GM12891 (cell line): ENCODE data around the gene COLGALT1.

Experiments
- PAX5 ChIP-seq: IDR thresholded peaks from 2 replicates; pipeline ENCODE4 v1.6.1; 2011; ENCODE audit warnings: low read length, moderate library complexity, mild to moderate bottlenecking; ENCODE audit not compliant: insufficient read depth, severe bottlenecking
- POLR2A ChIP-seq: IDR thresholded peaks from 2 replicates; pipeline ENCODE4 v1.6.1; 2011; ENCODE audit warnings: low read depth, low read length, control low read depth
- POLR2AphosphoS5 ChIP-seq: IDR thresholded peaks from 2 replicates; pipeline ENCODE4 v1.6.1; 2011; ENCODE audit warnings: low read depth, low read length, control low read depth
- SPI1 ChIP-seq: IDR thresholded peaks from 2 replicates; pipeline ENCODE4 v1.6.1; 2011; ENCODE audit warnings: low read depth, low read length, control low read depth
- TAF1 ChIP-seq: IDR thresholded peaks from 2 replicates; pipeline ENCODE4 v1.6.1; 2011; ENCODE audit warnings: low read depth, low read length, control low read depth

DNA sequence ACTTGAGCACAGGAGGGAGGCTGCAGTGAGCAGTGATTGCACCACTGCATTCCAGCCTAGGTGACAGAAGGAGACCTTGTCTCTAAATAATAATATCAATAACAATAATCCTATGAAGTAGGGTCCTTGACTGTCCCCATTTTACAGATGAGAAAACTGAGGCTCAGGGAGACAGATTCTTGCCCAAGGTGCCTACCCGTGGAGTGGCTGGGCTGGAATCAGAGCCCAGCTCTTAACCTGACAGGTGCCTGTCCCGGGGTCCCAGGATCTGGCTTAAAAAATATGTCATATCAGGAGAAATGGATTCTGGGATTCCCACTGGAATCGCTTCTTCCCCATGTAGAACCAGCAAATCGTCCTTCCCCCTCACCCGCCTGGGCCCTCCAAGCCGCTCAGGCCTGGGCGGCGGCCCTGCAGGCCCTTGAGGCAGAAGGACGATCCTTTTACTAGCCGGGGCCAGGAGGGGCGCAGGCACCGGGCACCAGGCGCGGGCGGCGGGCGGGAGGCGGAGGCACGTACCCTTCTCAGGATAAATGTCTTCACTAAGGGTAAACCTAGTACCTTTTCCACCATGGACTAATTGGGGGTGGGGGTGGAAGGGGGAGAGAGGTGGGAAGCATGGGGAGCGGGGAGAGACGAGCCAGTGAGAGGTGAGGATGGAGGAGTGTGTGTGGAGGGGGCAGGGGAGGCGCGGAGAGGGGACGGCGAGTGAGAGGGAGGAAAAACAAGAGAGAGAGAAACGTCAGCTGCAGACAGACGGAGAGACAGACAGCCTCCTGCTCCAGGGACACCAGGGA is 60.6 kb downstream of the COLGALT1 start:
- TF ChIP-seq POLR2A = no peak
- no peak for TF ChIP-seq POLR2AphosphoS5
- TF ChIP-seq SPI1 = no peak
- no peak for TF ChIP-seq TAF1
- no peak for TF ChIP-seq PAX5
